Measurements from ENCODE around the gene LILRB4.
"Not testable (repeated sequence)": the region's sequence is repeated elsewhere in the genome, so short reads cannot be mapped to it uniquely, and the experiment has no call there.

Gene LILRB4

DNA sequence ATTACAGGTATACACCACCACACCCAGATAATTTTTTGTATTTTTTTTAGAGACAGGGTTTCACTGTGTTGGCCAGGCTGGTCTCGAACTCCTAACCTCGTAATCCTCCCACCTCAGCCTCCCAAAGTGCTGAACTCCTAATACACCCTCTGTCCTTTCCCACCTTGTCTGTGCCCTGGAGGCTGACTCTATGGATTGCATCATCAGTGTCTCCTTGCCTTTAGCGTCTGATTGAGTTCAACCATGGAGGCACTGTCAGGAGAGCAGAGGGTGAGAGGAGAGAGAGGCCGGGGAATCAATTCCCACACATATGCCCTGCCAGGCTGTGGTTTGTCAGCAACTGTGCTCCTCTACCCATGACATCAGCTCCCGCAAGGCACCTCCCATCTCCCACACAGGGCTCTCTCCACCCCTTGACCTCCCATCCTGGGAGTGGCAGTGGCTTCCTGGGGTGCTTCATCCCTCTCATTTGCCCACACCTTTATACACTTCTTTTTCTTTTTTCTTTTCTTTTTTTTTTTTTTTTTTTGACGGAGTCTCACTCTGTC is 12.6 kb upstream of the LILRB4 start:
- no peak for DNase-seq (ENCODE audit: low spot score)

DNA sequence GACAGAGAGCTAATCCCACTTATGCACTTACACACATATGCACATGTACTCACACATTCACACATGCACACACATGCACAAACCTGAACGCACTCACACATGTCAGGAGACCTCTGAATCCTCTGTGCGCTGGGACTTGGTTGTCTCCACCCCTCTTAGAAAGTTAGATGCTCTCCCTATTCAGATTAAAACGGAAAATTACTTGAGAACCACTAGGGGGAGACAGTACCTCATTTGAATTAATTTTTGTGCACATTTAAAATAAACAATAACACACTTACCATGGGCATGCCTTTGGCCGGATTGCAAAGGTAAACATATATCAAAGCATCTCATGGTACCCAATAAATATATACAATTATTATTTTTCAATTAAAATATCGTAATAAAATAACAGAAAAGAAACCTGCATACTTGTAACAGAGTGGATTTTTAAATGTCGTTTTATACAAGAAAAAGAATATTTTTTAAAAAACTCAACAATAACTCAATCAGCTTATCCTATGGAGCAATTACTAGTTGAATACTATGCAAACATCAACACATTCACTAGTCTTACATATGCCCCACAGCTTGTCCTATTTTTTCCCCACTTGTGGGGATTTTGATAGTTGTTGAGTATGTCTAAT is 9.5 kb upstream of the LILRB4 start:
- DNase-seq (ENCODE audit: low spot score) = peak; percentile 36

DNA sequence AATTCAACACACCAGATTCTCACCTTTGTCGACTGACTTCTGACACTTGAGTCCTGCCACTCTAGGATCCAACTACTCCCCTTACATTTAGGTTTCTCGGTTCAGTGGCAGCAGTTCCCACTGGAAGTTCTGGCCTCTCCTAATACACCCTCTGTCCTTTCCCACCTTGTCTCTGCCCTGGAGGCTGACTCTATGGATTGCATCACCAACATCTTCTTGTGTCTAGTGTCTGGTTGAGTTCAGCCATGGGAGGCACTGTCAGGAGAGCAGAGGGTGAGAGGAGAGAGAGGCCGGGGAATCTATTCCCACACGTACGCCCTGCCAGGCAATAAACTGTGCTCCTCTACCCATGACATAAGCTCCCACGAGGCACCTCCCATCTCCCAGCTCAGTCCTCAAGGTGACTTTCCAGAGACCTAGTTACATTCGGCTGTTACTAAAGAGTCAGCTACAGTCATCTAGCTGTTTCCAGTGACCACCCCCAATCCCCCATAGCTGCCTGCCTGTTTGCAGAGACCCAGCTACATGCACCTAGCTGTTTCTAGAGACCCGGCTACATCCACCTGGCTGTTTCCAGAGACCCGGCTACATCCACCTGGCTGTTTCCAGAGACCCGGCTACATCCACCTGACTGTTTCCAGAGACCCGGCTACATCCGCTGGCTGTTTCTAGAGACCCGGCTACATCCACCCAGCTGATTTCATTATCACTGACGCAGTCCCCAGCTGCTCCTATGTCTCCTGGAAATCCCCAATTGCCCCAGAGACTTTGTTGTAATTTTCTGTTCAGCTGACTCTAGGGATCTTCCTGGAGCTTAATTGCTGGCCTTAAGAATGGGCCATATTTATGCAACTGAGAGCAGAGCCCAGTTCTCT is 8.1 kb upstream of the LILRB4 start:
- no peak for DNase-seq (ENCODE audit: low spot score)

DNA sequence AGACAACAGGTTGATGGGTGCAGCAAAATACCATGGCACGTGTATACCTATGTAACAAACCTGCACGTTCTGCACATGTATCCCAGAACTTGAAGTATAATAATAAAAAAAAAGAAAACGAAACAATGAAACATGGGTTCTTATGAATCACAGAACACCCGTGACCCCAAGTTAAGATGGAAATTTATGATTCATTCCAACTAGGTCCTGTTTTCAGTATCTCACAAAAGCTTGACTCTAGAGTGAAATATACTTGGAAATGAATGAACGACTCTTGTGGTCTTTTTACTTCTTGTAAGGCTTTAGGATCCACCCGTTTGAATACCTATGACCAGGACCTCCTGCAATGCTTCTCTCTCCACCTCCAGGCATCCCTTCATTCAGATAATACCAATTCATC is 3.5 kb upstream of the LILRB4 start:
- DNase-seq (ENCODE audit: low spot score) = no peak

DNA sequence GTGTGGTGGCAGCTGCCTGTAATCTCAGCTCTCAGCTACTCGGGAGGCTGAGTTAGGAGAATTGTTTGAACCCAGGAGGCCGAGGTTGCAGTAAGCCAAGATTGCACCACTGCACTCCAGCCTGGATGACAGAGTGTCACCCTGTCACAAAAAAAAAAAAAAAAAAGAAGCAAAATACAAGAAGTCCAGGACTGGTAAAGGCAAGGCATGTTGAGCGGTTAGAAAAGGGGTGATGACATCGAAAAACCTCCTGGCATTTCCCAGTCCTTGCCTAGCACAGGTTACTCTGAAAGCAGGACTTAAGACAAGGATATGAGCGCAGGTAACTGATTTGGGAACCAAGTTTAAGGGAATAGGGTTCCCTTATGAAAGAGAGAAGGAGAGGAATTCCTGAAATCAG is 2.5 kb upstream of the LILRB4 start:
- DNase-seq (ENCODE audit: low spot score) = no peak

DNA sequence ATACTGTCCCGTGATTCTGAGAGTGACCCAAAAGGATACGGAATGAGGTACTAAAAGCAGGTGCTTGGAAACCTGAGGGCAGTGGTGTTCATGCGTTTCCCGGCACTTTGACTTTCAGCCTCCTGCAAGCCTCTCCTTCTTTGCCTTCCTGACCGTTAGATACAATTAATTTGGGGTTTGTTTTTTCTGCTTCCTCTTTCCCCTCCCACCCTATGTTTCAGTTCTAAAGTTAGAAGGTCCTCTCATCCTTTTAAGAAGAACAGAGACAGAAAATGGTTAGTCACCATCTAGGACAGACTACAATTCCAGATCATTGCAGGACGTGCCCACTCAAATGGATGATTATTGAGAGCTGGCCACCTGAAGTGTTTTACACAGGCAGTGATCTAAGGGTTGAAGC is 1.8 kb upstream of the LILRB4 start:
- DNase-seq (ENCODE audit: low spot score) = no peak

DNA sequence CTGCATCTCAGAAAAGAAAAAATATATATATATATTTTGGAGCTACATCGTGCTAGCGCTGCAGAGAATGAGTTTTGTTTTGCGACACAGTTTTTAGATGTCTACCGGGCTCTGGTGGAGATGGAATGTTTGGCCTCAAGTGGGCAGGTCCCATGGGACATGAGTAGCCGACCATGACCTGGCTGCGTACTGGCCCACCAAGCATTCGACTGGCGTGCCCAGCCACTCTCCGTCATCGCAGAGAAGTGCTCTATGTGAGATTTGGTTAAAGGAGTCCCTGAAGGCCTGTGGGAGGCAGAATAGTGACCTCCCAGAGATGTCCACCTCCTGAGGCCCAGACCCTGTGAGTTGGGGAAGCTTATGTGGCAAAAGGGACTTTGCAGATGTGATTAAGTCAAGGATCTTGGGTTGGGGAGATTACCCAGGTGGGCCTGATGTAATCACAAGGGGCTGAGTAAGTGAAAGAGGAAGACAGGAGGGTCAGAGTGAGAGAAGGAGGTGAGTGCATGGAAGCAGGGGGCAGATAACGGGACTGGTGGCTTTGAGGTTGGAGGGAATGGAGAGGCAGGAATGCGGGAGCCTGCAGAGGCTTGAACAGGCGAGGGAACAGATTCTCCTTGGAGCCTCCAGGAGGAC is 821 bp upstream of the LILRB4 start:
- no peak for DNase-seq (ENCODE audit: low spot score)

DNA sequence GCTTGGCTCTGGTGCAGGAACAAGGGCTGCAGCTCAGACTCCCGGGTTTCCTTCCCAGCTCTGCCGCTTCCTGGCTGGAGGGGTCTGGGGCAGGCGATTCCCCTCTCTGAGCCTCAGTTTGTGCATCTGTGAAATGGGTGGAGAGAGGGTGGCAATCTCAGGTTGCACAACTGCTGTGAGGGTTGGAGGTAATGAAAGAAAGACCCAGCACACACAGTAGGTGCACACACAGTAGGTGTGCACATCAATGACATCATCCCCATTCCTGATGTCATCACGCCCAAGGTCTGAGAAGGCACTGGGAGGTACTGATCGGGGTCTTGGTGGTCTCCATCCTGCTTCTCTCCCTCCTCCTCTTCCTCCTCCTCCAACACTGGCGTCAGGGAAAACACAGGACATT is 2.7 kb downstream of the LILRB4 start:
- no peak for DNase-seq (ENCODE audit: low spot score)

DNA sequence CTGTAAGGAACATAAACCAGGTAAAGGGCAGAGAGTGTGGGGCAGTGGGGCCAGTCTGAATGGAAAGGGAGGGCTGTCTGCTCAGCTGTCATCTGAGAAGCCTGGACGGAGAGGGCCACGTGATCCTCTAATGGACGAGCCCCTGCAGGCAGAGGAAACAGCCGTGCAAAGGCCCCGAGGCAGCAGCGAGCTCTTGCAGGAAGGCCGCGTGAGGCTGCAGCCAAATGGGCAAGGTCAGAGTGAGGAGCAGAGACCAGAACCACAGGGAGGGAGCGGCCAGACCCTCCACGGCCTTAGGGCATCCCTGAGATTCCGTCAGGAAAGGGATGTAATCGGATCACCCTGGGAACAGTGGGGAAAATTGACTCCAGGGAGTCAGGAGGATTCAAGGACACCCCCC is 4.4 kb downstream of the LILRB4 start:
- no peak for DNase-seq (ENCODE audit: low spot score)

DNA sequence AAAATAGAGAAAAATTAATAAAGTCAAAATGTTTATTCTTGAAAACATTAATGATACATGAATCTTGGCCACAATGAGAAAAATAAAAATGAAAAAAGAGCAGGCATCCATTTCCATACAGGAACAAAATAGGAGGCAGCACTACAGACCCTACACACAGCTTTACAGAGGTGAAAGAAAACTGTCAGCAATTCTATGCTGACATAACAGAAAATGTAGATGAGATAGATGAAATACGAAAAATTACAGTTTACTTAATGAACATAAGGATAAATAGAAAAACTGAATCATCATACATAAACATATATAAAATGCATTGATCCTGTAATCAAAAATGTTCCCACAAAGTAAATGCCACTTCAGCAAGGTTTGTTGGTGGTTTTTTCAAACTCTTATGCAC is 5.6 kb downstream of the LILRB4 start:
- no peak for DNase-seq (ENCODE audit: low spot score)

DNA sequence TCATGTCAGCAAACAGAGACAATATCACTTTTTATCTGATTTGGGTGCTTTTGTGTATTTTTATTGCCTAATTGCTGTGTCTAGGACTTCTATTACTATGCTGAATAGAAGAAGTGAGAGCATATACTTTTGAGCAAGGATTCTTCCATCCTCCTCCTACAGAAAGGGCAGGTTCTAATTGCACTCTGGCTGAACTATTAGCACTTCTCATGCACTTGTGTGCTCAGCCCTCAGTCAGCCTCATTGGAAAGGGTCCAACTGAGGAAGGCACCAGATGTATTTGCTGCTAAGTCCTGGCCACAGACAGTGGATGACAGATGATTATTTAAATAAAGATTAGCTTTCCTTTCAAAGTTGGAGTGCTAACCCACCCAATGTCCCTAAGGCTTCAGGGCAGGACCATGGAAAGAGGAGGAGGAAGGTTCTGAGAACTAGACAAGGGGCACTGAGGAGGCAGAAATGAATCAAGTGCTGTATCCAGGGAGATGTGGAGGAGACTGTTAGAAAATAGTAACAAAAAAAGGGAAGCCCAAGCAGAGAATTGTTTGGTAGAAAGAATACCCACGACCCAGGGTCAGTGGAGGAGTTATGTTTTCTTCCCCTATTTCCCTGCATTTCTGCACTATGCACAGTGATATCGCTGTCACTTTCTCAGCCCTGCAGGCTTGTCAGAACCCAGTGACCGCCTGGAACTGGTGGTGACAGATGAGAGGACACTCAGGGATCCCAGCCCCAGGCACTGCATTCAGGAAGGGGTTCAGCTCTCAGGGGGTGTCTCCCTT is 8.0 kb downstream of the LILRB4 start:
- DNase-seq (ENCODE audit: low spot score) = no peak

DNA sequence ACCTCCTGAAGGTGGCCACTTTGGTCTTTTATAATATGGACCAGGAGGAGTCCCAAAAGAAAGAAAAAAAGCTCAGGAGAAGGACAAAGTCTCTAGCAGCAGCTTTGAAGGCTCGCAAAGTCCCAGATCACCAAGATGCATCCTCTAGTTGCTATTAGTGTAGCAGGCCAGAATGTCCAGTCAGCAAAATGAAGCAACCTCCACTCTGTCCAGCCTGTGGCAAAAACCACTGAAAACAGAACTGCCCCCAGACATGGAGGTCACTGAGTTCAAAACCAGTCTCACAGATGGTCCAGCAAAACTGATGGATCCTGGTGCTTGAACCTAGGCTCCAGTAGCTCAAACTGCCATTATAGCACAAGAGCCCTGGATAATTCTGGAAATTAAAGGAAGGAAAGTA is 10.4 kb downstream of the LILRB4 start:
- DNase-seq (ENCODE audit: low spot score) = no peak

DNA sequence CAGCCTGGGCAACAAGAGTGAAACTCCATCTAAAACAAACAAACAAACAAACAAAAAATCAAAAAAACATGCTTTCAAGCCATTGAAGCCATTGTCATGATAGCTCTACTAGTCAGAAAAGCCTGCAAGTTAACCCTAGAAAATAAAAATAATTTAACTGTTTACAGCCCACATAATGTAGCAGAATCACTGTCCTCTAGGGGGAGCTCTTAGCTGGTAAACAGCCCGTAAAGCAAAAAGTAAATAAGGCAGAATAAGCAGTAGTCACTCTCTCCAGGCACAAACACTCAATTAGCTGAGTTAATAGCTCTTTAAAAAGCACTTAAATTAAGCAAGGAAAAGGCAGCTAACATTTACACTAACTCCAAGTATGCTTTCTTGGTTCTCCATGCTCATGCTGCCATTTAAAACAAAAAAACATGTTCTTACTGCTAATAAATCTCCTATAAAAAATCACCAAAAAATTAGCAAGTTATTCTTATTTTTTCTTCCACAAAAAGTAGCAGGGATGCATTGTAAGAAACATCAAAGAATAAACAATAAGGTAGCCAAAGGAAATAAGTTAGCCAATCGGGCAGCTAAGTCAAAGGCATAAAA is 11.3 kb downstream of the LILRB4 start:
- DNase-seq (ENCODE audit: low spot score) = peak; percentile 39

DNA sequence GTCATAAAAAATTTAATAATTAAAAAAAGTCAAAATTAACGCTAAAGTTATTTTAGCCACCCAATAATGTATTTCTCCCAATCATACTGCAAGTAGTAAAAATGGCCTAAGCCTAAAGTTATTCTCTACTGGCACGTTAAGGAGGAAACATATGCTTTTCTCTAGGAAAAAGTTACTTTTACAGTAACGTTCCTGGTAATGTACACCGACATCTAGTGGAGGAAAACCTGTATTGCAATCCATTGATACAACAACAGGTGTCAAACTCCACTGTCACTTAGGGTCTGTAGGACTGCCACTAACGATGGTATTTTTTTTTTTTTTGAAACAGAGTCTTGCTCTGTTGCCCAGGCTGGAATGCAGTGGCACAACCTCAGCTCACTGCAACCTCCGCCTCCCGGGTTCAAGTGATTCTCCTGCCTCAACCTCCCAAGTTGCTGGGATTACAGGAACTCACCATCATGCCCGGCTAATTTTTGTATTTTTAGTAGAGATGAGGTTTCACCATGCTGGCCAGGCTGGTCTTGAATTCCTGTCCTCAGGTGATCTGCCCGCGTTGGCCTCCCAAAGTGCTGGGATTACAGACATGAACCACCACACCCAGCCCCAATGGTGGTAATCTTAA is 13.5 kb downstream of the LILRB4 start:
- DNase-seq (ENCODE audit: low spot score) = peak; percentile 33

DNA sequence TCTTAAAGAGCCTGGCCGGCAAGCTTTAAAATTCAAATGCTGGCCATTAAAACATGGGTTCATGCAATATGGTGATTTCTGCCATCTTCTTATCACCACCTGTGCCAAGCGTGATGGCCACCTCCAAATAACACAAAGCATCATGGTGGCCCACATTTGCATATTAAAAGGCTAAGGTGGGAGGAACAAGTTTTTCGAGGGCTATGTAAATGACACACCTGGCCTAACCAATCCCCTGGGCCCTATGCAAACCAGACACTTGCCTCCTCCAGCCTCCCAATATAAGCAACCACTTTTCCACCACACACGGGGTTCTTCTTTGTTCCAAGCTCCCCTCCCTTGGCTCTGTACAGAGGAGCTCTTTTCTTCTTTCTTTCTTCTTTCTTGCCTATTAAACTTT is 14.4 kb downstream of the LILRB4 start:
- DNase-seq (ENCODE audit: low spot score) = no peak

DNA sequence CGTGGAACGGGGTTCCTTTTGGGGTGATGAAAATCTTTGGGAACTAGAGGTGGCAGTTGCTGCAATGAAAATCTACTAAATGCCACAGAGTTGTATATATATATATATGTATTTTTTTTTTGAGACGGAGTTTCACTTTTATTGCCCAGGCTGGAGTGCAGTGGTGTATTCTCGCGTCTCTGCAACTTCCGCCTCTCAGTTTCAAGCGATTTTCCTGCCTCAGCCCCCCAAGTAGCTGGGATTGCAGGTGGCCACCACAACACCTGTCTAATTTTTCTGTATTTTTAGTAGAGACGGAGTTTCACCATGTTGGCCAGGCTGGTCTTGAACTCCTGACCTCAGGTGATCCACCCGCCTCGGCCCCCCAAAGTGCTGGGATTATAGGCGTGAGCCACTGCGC is 18.8 kb downstream of the LILRB4 start:
- not testable (repeated sequence) for DNase-seq (ENCODE audit: low spot score)

DNA sequence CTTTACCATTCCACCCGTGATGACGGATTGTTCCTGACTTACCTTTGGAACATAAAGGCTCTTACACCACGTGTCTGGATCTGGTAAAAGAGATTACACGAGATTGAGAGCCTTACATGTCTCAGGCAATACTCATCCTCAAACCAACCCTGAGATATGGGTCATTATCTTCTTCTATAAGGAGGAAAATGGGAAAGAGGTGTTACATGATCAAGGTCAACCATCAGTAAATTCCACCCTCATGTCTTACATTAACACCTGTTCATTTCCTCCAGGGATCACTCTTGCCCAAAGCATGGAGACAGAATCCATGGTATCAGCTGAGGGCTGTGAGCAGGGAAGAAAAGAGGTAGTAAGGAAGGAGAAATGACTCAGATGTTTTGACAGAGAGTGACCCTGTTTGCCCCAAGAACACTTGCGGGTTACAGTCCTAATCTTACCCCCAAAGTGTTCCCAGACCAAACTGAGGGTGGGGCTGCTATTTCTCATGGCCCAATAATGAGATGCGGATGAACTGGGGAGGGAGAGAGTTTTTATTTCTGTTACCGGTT is 19.6 kb downstream of the LILRB4 start:
- DNase-seq (ENCODE audit: low spot score) = no peak

DNA sequence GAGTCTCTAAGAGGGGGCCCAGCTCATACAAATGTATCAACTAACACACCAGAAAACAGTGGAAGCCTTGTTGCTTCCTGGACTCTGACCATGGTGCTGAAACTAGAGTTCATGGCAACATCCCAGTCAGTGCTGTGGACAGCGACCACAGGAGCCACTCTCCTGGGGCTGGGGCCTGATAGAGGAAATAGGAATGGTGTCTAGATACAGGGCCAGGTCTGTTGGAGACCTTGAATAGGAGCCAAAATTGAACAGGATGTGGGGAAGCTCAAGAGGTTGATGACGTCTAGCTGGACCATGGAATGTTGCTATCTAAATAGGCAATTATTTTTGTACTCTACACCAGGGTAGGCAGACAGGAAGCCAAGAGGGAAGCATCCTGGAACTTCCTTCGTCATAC is 21.7 kb downstream of the LILRB4 start:
- DNase-seq (ENCODE audit: low spot score) = peak; percentile 10

DNA sequence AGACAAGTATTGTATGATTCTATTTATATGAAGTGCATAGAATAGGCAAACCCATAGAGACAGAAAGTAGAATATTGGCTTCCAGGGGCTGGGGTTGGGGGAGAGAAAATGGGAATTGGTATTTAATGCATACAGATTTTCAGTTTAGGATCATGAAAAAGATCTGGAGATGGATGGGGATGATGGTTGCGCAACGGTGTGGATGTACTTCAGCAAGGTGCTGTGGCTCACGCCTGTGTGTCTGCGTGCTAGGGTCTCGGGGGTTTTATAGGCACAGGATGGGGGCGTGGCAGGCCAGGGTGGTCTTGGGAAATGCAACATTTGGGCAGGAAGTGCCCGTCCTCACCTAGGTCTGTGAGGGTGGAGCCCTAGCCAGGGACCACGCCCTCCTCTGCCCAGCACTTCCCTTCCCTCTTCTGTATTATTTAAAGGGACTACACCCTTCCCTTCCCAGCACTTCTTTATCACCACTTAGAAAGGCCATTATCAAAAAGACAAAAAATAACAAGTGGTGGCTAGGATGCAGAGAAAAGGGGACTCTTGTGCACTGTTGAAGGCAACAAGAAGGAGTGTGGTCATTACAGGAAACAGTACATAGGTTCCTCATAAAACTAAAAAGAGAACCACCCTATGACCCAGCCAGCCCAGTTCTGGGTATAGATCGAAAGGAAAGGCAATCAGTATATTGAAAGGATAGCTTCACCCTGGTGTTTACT is 29.0 kb downstream of the LILRB4 start:
- DNase-seq (ENCODE audit: low spot score) = no peak

DNA sequence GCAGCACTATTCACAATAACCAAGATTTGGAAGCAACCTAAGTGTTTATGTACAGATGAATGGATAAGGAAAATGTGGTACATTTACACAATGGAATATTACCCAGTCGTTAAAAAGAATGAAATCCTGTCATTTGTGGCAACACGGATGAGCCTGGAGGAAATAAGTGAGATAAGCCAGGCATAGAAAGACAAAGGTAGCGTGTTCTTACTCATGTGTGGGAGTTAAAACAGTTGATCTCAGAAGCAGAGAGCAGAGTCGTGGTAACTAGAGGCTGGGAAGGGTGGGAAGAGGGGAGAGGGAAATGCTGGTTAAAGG is 29.5 kb downstream of the LILRB4 start:
- no peak for DNase-seq (ENCODE audit: low spot score)

DNA sequence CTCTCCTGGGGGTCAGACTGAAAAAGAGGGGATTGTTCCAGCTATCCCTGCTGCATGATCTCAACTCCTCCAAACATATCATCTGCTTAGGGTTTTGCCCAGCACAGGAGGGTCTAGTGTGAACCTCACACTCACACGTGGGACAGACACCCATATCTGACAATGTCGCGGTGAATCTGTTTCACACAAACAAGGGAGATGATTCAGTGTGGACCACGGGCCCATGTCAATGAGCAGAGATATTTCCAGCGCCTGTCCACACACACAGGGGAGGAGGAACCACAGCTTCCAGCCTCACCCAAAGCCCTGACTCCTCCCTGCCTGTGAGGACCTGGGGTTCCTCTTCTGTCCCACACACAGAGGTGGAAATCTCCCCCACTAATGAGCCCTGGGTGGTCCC is 31.9 kb downstream of the LILRB4 start:
- DNase-seq (ENCODE audit: low spot score) = no peak

Data from kidney tubule cell (primary cell).